H9 (cell line): ENCODE measurements around the gene SQSTM1. TPM values are rescaled to one million over a fixed set of nuclear protein-coding genes. Genes with fewer than 3 reads are reported as not detected.

Experiments
- DNase-seq: peaks from one replicate; pipeline ENCODE4 v3.0.0-alpha.2; 2017
- H2AFZ ChIP-seq: one replicate; pipeline ENCODE4 v1.6.1; 2013; ENCODE audit warnings: mild to moderate bottlenecking, low read length, control low read depth, moderate library complexity
- H2AK5ac ChIP-seq: 2 replicates; pipeline ENCODE4 v1.6.1; 2013; ENCODE audit warnings: low read length, control low read depth, mixed read lengths; ENCODE audit not compliant: insufficient read length
- H2BK120ac ChIP-seq: one replicate; pipeline ENCODE4 v1.6.1; 2013; ENCODE audit warnings: low read depth, mild to moderate bottlenecking, low read length, control low read depth, inconsistent platforms; ENCODE audit not compliant: poor library complexity, severe bottlenecking
- H2BK12ac ChIP-seq: 2 replicates; pipeline ENCODE4 v1.6.1; 2013; ENCODE audit warnings: low read length, control low read depth, mixed read lengths, low read depth; ENCODE audit not compliant: insufficient read length
- H2BK15ac ChIP-seq: 2 replicates; pipeline ENCODE4 v1.6.1; 2013; ENCODE audit warnings: low read depth, low read length, control low read depth
- H2BK20ac ChIP-seq: one replicate; pipeline ENCODE4 v1.6.1; 2013; ENCODE audit warnings: low read depth, mild to moderate bottlenecking, low read length, control low read depth, inconsistent platforms; ENCODE audit not compliant: poor library complexity, severe bottlenecking
- H2BK5ac ChIP-seq: 2 replicates; pipeline ENCODE4 v1.6.1; 2013; ENCODE audit warnings: low read length, control low read depth, mixed read lengths; ENCODE audit not compliant: insufficient read length
- H3K14ac ChIP-seq: 2 replicates; pipeline ENCODE4 v1.6.1; 2013; ENCODE audit warnings: low read length, control low read depth; ENCODE audit not compliant: insufficient read depth
- H3K18ac ChIP-seq: 2 replicates; pipeline ENCODE4 v1.6.1; 2013; ENCODE audit warnings: low read depth, mild to moderate bottlenecking, mixed read lengths, low read length, control low read depth; ENCODE audit not compliant: insufficient read length
- H3K23ac ChIP-seq: 2 replicates; pipeline ENCODE4 v1.6.1; 2013; ENCODE audit warnings: low read length, control low read depth, mixed read lengths, low read depth; ENCODE audit not compliant: insufficient read length
- H3K23me2 ChIP-seq: 2 replicates; pipeline ENCODE4 v1.6.1; 2013; ENCODE audit warnings: low read depth, mild to moderate bottlenecking, mixed read lengths, low read length, control low read depth; ENCODE audit not compliant: insufficient read length, poor library complexity, severe bottlenecking
- H3K27ac ChIP-seq: 2 replicates; pipeline ENCODE4 v1.5.1; 2013; ENCODE audit warnings: low read length, control low read depth, mixed read lengths, low read depth; ENCODE audit not compliant: insufficient read length
- H3K27me3 ChIP-seq: 2 replicates; pipeline ENCODE4 v1.6.1; 2013; ENCODE audit warnings: low read length, control low read depth, inconsistent platforms; ENCODE audit not compliant: insufficient read depth
- H3K4ac ChIP-seq: 2 replicates; pipeline ENCODE4 v1.6.1; 2013; ENCODE audit warnings: low read depth, mild to moderate bottlenecking, control low read depth, inconsistent platforms, low read length, moderate library complexity
- H3K4me1 ChIP-seq: 2 replicates; pipeline ENCODE4 v1.6.1; 2013; ENCODE audit warnings: low read length, control low read depth, inconsistent platforms; ENCODE audit not compliant: insufficient read depth
- H3K4me2 ChIP-seq: 2 replicates; pipeline ENCODE4 v1.6.1; 2013; ENCODE audit warnings: low read length, control low read depth, mixed read lengths; ENCODE audit not compliant: insufficient read length, insufficient read depth
- H3K56ac ChIP-seq: 2 replicates; pipeline ENCODE4 v1.6.1; 2013; ENCODE audit warnings: low read depth, mild to moderate bottlenecking, mixed read lengths, low read length, control low read depth; ENCODE audit not compliant: insufficient read length
- H3K79me1 ChIP-seq: 2 replicates; pipeline ENCODE4 v1.6.1; 2013; ENCODE audit warnings: low read depth, mild to moderate bottlenecking, moderate library complexity, low read length, control low read depth, inconsistent platforms; ENCODE audit not compliant: insufficient read depth, poor library complexity, severe bottlenecking
- H3K79me2 ChIP-seq: 2 replicates; pipeline ENCODE4 v1.6.1; 2013; ENCODE audit warnings: low read length, control low read depth, inconsistent platforms; ENCODE audit not compliant: insufficient read depth
- H3K9ac ChIP-seq: 2 replicates; pipeline ENCODE4 v1.6.1; 2013; ENCODE audit warnings: low read length, control low read depth, mixed read lengths; ENCODE audit not compliant: insufficient read length; ENCODE audit errors: extremely low read depth
- H3K9me3 ChIP-seq: one replicate; pipeline ENCODE4 v1.6.1; 2013; ENCODE audit warnings: low read depth, low read length, inconsistent platforms; ENCODE audit not compliant: control insufficient read depth
- H3T11ph ChIP-seq: one replicate; pipeline ENCODE4 v1.6.1; 2013; ENCODE audit warnings: mild to moderate bottlenecking, low read length, control low read depth, inconsistent platforms
- H4K20me1 ChIP-seq: one replicate; pipeline ENCODE4 v1.6.1; 2013; ENCODE audit not compliant: control insufficient read depth, insufficient read length, insufficient read depth
- H4K5ac ChIP-seq: 2 replicates; pipeline ENCODE4 v1.6.1; 2013; ENCODE audit warnings: low read depth, mild to moderate bottlenecking, mixed read lengths, low read length, control low read depth; ENCODE audit not compliant: insufficient read length
- H4K8ac ChIP-seq: replicated peaks from 2 replicates; pipeline ENCODE4 v1.6.1; 2013; ENCODE audit warnings: low read length, control low read depth, mixed read lengths, low read depth; ENCODE audit not compliant: insufficient read length
- H4K91ac ChIP-seq: 2 replicates; pipeline ENCODE4 v1.6.1; 2013; ENCODE audit warnings: low read depth, mild to moderate bottlenecking, moderate library complexity, mixed read lengths, low read length, control low read depth; ENCODE audit not compliant: insufficient read length
- H3K27ac Mint-ChIP-seq, 3 experiments: 2 replicates in 2 of 3; 3 replicates in 1 of 3; pipeline ENCODE4 v1.8.0; 2020 to 2021; ENCODE audit warnings: mixed read lengths in 3 of 3, mild to moderate bottlenecking in 1 of 3, moderate library complexity in 1 of 3
- H3K27me3 Mint-ChIP-seq: 2 replicates; pipeline ENCODE4 v1.8.0; 2021; ENCODE audit warnings: low read depth, mild to moderate bottlenecking, moderate library complexity, mixed read lengths
- H3K36me3 Mint-ChIP-seq, 3 experiments: 2 replicates in 2 of 3; 3 replicates in 1 of 3; pipeline ENCODE4 v1.8.0; 2020 to 2021; ENCODE audit warnings: low read depth in 3 of 3, mixed read lengths in 3 of 3; ENCODE audit not compliant: insufficient read depth in 1 of 3
- H3K4me1 Mint-ChIP-seq, 2 experiments: 2 replicates each; pipeline ENCODE4 v1.8.0; 2020; ENCODE audit warnings: mixed read lengths in 2 of 2
- H3K4me3 Mint-ChIP-seq, 2 experiments: 2 replicates in 1 of 2; 3 replicates in 1 of 2; pipeline ENCODE4 v1.8.0; 2020 to 2021; ENCODE audit warnings: mild to moderate bottlenecking in 2 of 2, mixed read lengths in 2 of 2, moderate library complexity in 1 of 2
- H3K9me3 Mint-ChIP-seq, 2 experiments: 2 replicates in 1 of 2; 3 replicates in 1 of 2; pipeline ENCODE4 v1.8.0; 2020; ENCODE audit warnings: mild to moderate bottlenecking in 2 of 2, mixed read lengths in 2 of 2, moderate library complexity in 1 of 2
- WGBS: extraction: QIAGEN DNeasy Blood & Tissue Kit; methylation state at CpG from one replicate; pipeline ENCODE4 v1.1.7; 2013; ENCODE audit warnings: missing lambda C conversion rate, low lambda C conversion rate, mixed read lengths; ENCODE audit not compliant: insufficient read length; ENCODE audit errors: extremely low coverage; 5-methylcytosine and 5-hydroxymethylcytosine counted together
- total RNA-seq: library from RNA; stranded (reverse); gene quantifications from 2 replicates; pipeline ENCODE4 v1.2.1, GENCODE V29; 2021
- TF ChIP-seq, protein P1 (sequence below): fragments of 200-600 bp; sonication (generic); conservative IDR thresholded peaks from 3 replicates; pipeline ENCODE4 v1.8.0; 2021; ENCODE audit warnings: antibody characterized with exemption, mild to moderate bottlenecking

SQSTM1 gene
- total RNA-seq, 1 experiment from 2014 or later, result 144 TPM

DNA sequence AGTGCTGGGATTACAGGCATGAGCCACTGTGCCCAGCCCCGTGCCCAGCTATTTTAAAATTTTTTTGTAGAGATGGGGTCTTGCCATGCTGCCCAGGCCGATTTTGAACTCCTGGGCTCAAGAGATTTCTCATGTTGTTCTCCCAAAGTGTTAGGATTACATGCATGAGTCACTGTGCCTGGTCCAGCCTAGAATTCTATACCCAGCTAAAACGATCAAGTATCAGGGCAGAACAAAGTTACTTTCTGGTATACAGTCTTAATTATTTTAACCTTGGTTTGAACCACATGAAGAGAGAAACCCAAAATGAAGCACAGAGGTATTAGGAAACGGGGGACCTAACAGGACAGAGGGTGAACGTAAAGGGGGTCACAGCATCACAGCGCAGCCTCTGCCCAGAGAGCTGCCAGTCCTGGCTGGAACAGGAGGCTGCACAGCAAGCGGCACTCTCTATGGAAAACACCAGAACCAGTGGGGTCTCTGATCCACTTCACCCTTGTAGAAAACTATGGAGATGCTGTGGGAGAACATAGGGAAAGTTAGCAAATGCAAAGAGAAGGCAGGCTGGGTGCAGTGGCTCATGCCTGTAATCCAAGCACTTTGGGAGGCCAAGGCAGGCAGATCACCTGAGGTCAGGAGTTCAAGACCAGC lies 10.2 kb downstream of the SQSTM1 start:
- Mint-ChIP-seq H3K36me3 (peaks cover 68 to 96% (median 92%) of the 10 kb centered on the region in 3 experiments), H3K4me1 (peaks cover 28% of the 10 kb centered on the region in 2 experiments), H3K27ac (peak overlapping the region in 1 of 3 experiments; percentile 34; a peak in 1 of 7 replicates), H3K4me3 (no peak overlapping the region), H3K27me3 (no peaks in the 10 kb centered on the region), H3K9me3 (peaks cover 4 to 9% of the 10 kb centered on the region in 2 experiments; a peak in 4 of 5 replicates)
- Histone ChIP-seq H3K9ac (no peak overlapping the region), H3K4me2 (no peak overlapping the region), H2BK20ac (no peak overlapping the region), H3K23me2 (no peaks in the 10 kb centered on the region), H3T11ph (no peak overlapping the region), H3K14ac (no peak overlapping the region), H3K27ac (no peak overlapping the region), H3K4ac (no peak overlapping the region), H2AFZ (no peak overlapping the region), H4K91ac (no peak overlapping the region), H3K18ac (no peak overlapping the region), H3K9me3 (no peaks in the 10 kb centered on the region), H3K56ac (no peak overlapping the region), H3K4me1 (peaks cover 9% of the 10 kb centered on the region; the same call in 1 of the 2 replicates), H3K79me2 (no peaks in the 10 kb centered on the region), H4K8ac (no peak overlapping the region), H2BK5ac (no peak overlapping the region), H2BK15ac (no peak overlapping the region), H2BK120ac (no peak overlapping the region), H3K23ac (no peak overlapping the region), H3K79me1 (no peaks in the 10 kb centered on the region), H4K5ac (no peak overlapping the region), H3K27me3 (no peaks in the 10 kb centered on the region), H2AK5ac (no peak overlapping the region), H2BK12ac (no peak overlapping the region), H4K20me1 (no peaks in the 10 kb centered on the region)
- no peak for DNase-seq
- TF ChIP-seq, protein P1, sequence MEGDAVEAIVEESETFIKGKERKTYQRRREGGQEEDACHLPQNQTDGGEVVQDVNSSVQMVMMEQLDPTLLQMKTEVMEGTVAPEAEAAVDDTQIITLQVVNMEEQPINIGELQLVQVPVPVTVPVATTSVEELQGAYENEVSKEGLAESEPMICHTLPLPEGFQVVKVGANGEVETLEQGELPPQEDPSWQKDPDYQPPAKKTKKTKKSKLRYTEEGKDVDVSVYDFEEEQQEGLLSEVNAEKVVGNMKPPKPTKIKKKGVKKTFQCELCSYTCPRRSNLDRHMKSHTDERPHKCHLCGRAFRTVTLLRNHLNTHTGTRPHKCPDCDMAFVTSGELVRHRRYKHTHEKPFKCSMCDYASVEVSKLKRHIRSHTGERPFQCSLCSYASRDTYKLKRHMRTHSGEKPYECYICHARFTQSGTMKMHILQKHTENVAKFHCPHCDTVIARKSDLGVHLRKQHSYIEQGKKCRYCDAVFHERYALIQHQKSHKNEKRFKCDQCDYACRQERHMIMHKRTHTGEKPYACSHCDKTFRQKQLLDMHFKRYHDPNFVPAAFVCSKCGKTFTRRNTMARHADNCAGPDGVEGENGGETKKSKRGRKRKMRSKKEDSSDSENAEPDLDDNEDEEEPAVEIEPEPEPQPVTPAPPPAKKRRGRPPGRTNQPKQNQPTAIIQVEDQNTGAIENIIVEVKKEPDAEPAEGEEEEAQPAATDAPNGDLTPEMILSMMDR, result no peak
- WGBS, result no CpG with 5 or more reads among the region's 7 CpGs
